AG09319 (cell line): ENCODE measurements around the gene CDHR4.

Experiments used
- DNase-seq: peaks from one replicate; pipeline ENCODE4 v3.0.0-alpha.2; 2010; ENCODE audit warnings: low read depth; ENCODE audit errors: extremely low read depth
- TF ChIP-seq, protein P1 (sequence below): IDR thresholded peaks from 2 replicates; pipeline ENCODE4 v1.5.1; 2011; ENCODE audit warnings: low read depth, mild to moderate bottlenecking, inconsistent platforms, low read length, moderate library complexity

The CDHR4 gene

GRCh38 chr3:49792371-49793150 lies 7.1 kb downstream of the CDHR4 start:
- DNase-seq, result no peak
- TF ChIP-seq, protein P1, sequence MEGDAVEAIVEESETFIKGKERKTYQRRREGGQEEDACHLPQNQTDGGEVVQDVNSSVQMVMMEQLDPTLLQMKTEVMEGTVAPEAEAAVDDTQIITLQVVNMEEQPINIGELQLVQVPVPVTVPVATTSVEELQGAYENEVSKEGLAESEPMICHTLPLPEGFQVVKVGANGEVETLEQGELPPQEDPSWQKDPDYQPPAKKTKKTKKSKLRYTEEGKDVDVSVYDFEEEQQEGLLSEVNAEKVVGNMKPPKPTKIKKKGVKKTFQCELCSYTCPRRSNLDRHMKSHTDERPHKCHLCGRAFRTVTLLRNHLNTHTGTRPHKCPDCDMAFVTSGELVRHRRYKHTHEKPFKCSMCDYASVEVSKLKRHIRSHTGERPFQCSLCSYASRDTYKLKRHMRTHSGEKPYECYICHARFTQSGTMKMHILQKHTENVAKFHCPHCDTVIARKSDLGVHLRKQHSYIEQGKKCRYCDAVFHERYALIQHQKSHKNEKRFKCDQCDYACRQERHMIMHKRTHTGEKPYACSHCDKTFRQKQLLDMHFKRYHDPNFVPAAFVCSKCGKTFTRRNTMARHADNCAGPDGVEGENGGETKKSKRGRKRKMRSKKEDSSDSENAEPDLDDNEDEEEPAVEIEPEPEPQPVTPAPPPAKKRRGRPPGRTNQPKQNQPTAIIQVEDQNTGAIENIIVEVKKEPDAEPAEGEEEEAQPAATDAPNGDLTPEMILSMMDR, result no peak

DNA sequence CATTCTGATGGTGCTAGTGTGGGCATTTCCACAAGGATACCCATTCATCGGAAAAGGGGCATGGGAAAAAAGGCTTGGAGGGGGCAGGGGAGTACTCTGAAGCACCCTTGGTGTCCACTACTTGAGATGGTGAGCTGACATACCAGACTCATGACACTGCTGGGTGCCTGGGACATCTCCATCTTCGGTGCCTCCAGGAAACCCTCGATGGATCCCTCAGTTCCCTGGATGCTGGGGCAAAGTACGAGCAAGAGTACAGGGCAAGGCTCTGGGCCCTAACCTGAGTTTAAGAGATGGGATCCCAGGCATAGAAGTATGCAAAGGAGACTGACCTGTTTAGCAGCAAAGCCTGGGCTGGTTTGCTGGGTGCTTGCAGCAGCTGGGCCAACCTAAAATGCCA lies 8.1 kb downstream of the CDHR4 start:
- TF ChIP-seq, protein P1, result no peak
- DNase-seq, result no peak

GRCh38 chr3:49790626-49791411 lies 8.9 kb downstream of the CDHR4 start:
- no peak for DNase-seq
- TF ChIP-seq, protein P1, result no peak

DNA sequence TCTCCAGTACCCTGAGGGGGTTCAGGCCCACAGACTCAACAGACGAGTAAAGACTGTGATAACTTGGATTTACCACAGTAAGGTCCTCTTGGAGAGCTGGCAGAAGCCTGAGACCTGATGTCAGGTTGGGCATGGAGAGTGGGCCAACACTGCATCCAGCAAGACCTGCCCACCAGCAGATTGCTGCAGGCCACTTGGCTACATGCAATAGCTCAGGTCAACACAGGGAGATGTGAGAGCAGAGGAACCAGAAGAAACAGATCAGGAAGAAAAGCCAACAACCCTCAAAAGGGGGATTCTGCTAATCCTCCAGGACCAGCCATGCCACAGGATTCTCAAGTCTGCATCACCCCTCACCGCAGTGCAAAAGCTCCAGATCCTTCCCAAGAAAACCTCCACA lies 11.6 kb downstream of the CDHR4 start:
- TF ChIP-seq, protein P1, result no peak
- DNase-seq, result no peak

GRCh38 chr3:49787536-49787935 lies 12.1 kb downstream of the CDHR4 start:
- DNase-seq, result no peak
- TF ChIP-seq, protein P1, result no peak

DNA sequence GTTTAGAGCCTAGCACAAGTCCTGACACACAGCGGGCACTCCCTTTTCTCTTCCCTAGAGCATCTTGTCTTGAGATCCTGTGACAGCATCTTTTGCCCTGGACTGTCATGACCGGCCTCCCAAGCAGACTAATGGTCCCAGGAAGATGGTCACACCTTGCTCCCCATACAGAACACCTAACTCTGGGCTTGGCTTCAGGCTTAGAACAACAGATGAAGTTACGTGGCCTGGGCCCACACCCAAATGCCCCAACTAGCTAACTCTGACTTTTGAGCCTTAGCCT lies 12.6 kb downstream of the CDHR4 start:
- DNase-seq, result no peak
- TF ChIP-seq, protein P1, result no peak
